GM19025 (cell line): ENCODE data around the gene TMEM119.
"Not testable (repeated sequence)": the region's sequence is repeated elsewhere in the genome, so short reads cannot be mapped to it uniquely, and the experiment has no call there.

Source experiments
- ATAC-seq: cut with Tn5 transposase; IDR thresholded peaks from one replicate; pipeline ENCODE4 v1.9.1; 2021; ENCODE audit warnings: mild to moderate bottlenecking, low read depth, moderate library complexity; ENCODE audit not compliant: unreplicated experiment

Gene TMEM119

DNA sequence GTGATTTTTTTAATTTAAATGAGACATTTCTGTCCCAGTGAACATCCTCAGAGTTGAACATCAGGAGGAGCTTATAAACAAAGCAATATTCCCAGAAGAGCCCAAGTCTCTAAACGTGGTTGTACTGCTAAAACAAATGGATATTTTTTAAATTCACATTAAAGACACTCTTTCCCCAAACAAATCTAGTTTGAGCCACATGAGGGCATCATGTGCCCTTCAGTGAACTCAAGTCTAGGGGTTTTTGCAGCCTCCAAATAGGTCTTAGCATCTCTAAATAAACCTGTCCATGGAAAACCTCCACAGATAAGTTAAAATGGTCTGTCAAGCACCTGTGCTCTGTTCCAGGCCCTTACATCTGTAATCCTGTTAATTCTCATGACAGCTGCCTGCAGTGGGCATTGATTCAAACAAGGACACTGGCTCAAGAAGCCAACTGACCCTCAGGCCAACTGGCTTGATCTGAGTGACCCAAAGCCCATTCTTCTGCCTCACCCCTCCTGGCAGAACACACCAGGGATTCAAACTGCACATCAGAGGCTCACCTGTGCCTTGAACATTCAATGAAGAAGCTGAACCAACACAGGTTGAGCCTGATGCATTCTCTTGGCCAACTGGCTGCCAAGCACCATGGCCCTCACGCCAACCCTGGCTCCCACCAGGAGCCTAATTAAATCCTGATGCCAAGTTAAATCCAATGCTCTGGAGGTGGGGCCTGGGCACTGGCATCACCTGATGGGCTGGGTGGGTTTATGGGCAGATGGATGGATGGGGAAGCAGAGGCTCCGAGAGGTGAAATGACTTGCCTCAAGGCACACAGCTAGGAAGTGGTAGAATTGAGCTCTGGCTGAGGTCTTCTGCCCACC, 26.9 kb downstream of the TMEM119 start:
- ATAC-seq, result no peak

DNA sequence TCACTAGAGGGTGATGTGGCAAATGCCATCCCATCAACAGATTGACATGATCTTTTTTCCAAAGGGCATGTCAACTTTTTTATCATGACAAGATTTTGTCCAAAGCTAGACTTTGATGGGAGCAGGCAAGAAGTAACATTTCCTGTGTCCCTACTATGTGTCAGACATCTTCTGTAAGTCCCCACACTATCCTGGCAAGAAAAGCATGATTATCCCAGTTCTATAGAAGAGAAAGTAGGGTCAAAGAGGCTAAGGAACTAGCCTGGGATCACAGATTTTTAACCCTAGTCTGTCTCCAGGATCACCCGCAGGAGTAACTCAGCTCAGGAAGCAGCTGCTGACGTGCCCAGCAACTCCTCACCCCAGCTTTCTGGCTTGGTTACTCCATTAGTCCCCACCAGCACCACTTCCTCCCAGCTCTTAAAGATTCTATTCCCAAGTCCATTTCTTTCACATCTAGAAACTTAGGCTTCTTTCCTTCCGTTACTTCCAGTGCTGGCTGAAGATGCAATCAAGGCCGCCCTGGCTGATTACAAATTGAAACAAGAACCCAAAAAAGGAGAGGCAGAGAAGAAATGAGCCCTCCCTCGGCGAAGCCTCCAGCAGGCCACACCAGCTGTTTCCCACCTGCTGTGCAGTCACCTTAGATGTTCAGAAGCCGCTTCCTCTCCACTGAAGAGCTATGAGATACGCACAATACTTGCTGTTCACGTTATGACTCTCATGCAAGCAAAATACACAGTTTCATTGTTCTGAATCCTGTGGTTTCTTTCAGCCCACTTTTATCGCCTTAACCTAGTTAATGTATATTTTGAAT, 29.3 kb downstream of the TMEM119 start:
- ATAC-seq, result peak; percentile 59

DNA sequence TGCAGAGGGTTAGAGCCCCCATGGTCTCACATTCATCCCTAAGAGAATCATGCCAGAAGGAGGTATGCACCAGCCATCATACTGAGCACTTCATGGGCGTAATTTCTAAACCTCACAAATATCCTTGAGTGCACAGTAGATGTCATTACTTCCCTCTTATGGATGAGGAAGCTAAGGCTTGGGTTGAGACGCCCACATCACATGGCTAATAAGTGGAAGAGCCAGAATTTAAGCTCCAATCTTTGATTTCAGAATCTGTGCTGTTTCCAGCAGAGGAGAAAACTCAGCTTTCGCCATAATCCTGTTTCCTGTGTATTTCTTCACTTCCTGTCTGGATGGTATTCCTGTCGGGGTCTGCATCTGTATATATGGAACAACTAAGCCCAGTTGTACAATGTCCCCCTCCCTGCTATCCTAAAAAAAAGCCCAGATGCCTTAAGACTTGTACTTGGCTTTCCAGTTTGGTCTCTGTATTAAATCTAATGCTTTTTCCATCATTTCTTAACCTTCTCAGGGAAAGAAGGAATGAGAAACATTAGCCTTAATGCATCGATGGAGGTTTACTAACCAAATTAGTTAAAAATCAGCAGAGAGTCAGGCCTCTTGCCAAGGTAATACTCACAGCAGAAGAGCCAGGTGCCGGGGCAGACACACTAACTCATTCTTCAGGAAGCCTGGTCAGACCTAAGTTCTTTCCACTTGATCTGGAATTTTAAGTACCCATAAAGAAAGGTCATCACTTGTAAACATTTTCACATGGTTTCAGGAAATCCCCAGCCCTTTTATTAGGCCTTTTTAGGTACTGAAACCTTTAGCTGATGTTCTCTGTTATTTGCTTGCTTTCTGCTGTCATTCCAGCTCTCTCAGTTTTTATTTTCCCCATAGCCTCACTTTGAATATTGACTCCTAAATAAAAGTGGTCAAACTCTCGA, 30.2 kb downstream of the TMEM119 start:
- no peak for ATAC-seq

DNA sequence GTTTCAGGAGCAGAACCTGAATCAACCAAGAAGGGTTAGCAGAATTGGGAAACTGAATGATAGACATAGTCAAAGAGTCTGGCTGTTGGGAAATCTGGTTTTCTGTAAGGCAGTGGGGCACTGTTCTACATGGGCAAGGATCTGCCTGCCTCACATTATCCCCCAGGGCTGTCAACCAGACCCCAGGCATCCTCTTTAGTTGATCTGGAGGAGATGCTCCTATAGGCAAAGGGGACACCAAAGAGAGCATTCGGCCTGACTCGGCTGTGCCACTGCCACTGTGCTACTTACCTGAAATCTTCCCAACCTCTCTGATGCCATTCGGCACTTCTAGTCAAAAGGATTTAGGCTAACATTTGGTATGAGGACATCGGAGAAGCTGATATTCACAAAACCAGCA, 31.4 kb downstream of the TMEM119 start:
- ATAC-seq, result no peak

DNA sequence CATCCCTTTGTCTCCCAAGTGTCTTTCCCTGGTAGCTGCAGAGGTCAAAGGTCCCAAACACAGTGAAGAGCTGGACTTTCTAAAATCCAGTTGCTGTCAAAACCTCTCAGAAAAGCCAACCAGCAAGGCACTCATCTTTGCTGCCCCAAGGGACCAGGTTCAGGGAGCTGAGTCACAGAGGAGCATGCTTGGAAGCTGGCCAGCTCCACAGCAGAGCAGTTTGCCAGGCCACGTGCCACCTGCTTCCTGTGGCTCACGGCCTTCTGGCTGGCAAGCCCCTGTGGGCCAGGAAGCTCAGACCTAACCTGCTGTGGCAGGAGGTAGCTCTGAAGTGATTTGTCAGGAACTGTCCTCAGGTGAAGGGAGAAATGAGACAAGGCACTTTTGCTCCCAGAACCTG, 31.9 kb downstream of the TMEM119 start:
- ATAC-seq, result no peak

DNA sequence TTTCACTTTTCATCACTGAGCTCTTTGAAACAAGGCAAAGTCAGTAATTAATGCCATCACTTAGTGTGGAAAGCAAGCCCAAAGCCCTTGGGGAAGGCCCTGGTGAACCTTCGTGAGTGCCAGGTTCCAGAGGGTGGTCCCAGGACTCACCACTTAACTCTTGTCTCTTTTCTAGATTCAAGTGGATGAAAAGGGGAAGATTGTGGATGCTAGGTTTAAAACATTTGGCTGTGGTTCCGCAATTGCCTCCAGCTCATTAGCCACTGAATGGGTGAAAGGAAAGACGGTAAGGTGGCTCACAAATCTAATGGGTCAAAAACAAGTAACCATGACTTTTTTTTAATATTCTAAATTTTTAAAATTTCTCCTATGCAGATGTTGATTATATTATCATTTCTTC, 32.7 kb downstream of the TMEM119 start:
- ATAC-seq, result no peak

DNA sequence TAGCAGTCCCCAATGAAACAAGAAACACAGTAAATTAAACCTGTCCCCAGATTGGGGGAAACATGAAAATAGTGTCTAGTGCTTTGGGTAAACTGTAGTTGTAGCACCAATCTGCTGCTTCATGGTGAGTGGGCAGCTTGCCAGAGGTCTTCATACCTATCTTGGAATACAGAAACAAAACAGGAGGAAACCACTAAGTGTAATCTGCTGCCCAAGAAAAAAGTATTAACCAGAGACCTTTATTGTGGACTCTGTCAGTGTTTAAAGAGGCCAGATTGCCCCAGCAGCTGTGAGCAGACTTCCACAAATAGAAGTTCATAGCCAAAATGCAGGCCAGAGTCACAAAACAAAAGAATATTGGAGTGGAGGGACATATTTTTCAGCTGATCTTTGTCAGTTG, 33.2 kb downstream of the TMEM119 start:
- no peak for ATAC-seq

DNA sequence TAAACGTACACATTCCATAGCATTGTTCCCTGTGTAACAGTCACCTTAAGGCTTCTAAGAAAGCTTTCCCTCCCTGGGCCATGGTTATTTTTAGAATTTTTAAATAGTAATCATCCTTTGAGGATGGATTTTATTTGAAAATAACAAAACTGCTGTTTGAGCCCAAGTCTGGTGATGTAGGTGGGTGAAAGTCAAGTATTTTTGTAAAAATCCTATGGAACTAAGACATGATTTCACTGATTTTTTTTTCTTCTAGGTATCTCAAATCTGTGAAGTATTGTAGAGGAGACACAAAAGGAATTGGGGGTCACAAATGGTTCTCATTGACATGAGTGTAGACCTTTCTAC, 34.1 kb downstream of the TMEM119 start:
- no peak for ATAC-seq

DNA sequence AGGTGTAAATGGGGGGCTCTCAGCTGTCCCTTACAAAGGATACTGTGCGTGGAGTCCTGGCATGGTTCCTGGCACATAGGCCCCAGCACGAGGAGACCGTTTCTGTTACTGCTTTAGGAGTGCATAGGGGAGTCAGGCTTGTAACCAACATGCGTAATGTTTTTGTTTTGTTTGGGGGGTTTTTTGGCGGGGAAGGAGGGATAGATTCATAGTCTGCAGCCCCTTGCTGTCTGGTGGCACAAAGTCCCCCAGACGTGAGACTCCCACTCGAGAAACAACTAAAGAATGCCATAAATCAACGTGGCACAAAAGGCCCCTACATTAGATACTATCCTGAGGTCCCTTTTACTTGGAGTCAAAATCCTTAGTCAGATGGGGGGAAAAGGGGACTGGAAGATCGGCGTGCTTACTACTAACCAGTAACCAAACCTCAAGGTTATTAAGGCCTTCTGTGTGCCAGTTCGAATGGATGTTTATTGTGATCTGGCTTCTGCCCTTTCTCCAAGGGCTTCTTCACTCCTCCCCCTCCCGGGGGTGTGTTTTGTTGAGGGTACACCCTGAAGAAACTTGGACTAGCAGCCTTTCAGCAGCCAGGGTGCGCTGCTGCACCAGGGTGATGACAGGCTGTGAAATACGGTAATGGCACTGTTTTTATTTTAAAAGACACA, 34.6 kb downstream of the TMEM119 start:
- ATAC-seq, result no peak

DNA sequence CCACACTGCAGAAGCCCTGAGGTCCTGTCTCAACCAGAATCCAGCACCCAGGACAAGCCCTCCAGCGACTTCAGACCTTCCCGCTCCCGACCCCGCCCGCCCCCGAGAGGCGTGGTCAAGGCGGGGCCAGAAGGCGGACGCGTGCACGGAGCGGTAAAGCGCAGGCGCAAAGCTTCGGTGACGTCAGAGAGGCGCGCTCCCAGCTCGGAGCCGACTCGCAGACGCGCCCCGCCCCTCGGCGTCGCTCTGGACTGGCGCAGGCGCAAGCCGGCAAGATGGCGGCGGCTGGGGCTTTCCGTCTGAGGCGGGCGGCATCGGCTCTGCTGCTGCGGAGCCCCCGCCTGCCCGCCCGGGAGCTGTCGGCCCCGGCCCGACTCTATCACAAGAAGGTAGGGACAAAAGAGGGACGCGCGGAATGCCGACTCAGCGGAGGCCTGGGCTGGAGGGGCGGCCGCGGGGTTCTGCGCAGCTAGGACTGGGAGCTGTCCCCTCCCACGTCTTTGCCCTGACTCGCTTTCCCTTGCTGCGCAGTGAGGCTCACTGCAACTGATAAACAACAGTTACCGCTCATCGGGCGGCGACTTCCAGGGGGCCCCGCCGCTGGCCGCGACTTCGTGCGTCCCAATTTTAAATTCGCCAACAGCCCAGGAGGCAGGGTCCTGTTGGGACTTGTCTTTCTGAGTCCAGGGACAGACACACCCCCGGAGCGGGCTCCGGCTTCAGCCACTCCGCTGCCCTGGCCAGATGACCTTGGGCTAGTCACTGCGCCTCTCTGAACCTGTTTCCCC, 35.3 kb downstream of the TMEM119 start, which contains the start of gene ISCU:
TSS of gene ISCU (plus strand) at position 249 of the 788 bp plus-strand sequence. CDS start at position 276, 27 bp downstream.
- peak; percentile 51 for ATAC-seq

DNA sequence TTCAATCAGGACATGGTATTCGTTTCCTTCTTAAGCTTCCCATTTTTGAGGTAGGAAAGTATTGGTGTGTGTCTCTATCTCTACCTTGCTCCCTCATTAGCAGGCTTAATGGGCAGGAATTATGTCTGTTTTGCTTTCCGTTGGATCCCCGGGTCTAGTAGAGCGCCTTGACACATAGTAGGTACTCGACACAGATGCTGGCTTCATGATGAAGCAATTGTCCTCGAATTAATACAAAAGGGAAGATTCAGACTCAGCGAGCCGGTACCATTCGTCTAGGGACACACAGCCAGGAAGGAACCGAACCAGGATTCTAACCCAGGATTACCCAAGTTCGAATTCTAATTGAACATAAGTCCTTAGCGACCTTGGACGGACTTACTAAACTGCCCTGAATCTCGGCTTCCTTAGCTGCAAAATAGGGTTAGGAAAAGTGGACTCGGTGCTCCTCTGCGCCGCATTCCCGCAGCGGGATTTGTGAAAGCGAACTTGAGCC, 36.0 kb downstream of the TMEM119 start:
- ATAC-seq, result no peak

DNA sequence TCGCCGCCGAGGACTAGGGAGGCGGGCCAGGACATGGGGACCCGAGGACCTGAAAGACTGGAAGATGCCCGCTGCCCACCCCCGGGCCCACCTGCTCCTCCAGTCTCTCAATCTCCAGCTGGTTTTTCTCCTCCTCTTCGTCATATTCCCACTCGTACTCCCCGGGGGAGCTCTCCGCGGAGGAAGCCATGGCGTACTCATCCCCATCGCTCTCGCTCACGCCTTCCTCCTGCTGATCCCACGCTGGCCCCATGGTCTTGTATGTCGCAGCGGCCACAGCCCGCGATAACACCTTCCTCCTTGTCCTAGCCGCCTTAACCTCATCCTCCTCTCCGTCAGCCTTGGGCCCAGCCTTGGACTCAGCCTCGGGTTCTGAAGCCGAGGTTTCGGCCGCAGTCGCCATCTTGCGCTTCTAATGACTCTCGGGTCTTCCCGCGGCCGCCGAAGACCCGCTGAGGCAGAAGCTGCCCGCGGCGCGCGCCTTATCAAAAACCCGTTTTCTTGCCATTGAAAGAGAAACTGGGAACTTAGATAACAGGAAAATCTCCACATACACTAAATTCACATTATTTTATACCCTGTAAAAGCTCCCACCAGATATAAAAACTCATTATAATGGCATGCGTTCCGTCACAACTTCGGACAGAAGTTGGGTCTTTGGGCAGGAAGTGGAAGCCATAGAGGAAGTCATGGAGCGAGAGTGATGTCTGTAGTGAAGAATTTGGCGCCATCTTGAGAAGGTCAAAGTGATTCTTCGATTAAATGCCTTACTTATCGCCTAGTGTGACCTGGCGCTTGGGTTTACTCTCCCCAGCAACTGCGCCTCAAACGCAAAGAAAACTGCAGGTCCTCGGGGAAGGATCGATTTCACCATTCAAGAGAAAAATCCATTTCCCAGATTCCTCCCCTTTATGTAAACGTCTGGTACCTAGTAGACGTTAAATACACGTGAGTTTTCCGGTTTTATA, 36.8 kb downstream of the TMEM119 start, which contains the start of gene SART3:
TSS of gene SART3 (minus strand) at position 422 of the 968 bp plus-strand sequence. CDS start at position 403, 19 bp downstream.
- peak; percentile 30 for ATAC-seq

DNA sequence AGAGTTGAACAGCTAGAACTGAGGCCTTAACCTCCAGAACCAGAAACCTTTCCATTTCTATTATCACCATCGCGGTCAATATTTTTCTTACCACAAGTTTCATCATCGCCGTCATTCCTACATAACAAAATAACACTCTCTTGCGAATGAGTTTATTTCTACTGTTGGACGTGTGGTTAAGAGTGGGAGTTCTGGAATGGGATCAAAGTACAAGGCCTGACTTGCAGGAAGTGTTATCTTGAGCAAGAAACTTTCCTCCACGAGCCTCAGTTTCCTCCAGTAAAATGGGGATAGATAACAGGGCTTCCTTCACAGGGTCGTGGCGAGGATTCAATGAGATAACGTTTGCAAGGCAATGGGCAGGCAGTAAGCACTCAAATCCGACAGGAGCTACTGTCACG, 37.6 kb downstream of the TMEM119 start:
- no peak for ATAC-seq

DNA sequence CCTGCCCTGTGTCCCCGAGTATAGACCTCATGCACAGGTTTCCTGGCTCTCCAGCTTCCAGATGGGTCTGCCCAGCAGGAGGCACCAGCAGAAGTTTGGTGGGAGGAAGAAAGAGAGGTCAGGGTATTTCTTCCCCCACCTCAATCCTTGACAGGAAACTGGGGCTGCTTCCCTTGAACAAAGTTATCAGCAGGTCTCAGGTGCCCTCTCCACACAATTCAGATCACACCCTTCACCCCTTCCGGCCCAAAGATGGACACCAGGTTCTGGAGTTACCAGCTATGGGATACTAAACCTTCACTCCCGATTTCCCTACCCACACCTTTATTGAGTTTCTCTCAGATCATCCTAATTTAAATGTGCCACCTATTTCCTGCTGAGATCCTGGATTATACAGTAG, 38.1 kb downstream of the TMEM119 start:
- ATAC-seq, result no peak

DNA sequence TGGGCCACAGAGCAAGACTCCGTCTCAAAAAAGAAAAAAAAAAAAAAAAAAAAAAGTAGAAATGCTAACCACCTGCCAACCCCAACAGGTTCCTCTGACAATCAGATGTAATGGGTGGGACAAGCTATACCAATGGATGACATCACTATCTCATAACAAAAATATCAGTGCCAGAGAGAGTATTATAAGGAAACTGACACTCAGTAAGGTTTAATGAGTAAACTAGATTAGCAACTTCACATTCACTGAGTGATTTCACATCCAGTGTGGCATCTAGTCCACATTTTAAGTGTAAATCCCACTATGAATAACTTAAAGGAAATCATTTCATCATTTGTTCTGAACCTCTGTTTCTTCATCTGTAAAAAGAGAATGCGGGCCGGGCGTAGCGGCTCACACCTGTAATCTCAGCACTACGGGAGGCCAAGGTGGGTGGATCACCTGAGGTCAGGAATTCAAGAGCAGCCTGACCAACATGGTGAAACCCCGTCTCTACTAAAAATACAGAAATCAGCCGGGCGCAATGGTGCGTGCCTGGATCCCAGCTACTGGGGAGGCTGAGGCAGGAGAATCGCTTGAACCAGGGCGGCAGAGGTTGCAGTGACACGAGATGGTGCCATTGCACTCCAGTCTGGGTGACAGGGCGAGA, 38.8 kb downstream of the TMEM119 start:
- ATAC-seq, result no peak

DNA sequence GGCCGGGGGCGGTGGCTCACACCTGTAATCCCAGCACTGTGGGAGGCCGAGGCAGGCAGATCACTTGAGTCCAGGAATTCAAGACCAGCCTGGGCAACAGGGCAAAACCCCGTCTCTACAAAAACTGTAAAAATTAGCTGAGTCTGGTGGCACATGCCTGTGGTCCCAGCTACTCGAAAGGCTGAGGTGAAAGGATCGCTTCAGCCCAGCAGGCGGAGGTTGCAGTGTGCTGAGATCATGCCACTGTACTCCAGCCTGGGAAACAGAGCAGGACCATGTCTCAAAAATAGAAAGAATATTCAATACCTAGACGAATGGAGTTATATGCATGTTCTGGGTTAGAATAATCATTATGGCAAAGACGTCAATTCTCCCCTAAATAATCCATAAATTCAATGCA, 42.5 kb downstream of the TMEM119 start:
- not testable (repeated sequence) for ATAC-seq

DNA sequence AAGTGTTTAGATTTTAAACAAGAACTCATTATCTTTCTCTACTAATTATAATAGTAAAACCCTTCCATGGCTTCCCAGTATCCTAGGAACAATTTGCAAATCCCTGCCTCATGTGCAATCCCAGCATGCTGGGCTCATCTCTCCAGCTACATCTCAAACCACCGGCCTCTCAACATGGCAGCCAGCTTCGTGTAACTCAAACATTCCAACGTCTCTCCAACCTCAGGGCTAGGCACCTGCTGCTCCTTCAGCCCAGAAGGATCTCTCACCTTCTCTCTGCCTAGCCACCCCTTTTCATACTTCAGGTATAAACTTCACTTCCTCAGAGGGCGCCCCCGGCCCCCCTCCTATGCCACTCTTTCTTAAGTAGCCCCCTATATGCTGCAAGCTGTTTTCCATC, 44.1 kb downstream of the TMEM119 start:
- ATAC-seq, result no peak
